ENCODE results near the gene TMEM247.

The TMEM247 gene

GRCh38 chr2:46508312-46508711 lies 28.9 kb downstream of the TMEM247 start:
- WGBS, 2 experiments = 88 to 90% methylated on average over 3 of the region's 3 CpGs
- no peaks in the 10 kb centered on the region for H3K36me3 ChIP-seq (ENCODE audit: control insufficient read depth, insufficient read depth, low read length)
- no peaks in the 10 kb centered on the region for H3K27me3 ChIP-seq (ENCODE audit: control insufficient read depth, insufficient read depth, low read length, poor library complexity, severe bottlenecking)
- no peaks in the 10 kb centered on the region for H3K4me1 ChIP-seq (ENCODE audit: control insufficient read depth, insufficient read depth, low read length)
- no peak overlapping the region for H3K27ac ChIP-seq (ENCODE audit: insufficient read depth, low read depth, low read length, poor library complexity, severe bottlenecking)
- H3K9me3 ChIP-seq (ENCODE audit: control insufficient read depth, low read length) = no peaks in the 10 kb centered on the region
- H3K4me3 ChIP-seq (ENCODE audit: insufficient read depth, low read depth, low read length) = no peak overlapping the region

GRCh38 chr2:46508759-46509158 lies 29.4 kb downstream of the TMEM247 start:
- Histone ChIP-seq H3K27ac (ENCODE audit: insufficient read depth, low read depth, low read length, poor library complexity, severe bottlenecking) (no peak overlapping the region), H3K4me3 (ENCODE audit: insufficient read depth, low read depth, low read length) (no peak overlapping the region), H3K36me3 (ENCODE audit: control insufficient read depth, insufficient read depth, low read length) (no peaks in the 10 kb centered on the region), H3K27me3 (ENCODE audit: control insufficient read depth, insufficient read depth, low read length, poor library complexity, severe bottlenecking) (no peaks in the 10 kb centered on the region), H3K9me3 (ENCODE audit: control insufficient read depth, low read length) (no peaks in the 10 kb centered on the region), H3K4me1 (ENCODE audit: control insufficient read depth, insufficient read depth, low read length) (no peaks in the 10 kb centered on the region)
- 91 to 94% methylated on average over 3 of the region's 3 CpGs for WGBS, 2 experiments

- H3K27me3 ChIP-seq (ENCODE audit: control insufficient read depth, insufficient read depth, low read length, poor library complexity, severe bottlenecking) = no peaks in the 10 kb centered on the region
- H3K36me3 ChIP-seq (ENCODE audit: control insufficient read depth, insufficient read depth, low read length) = no peaks in the 10 kb centered on the region
- no peak overlapping the region for H3K27ac ChIP-seq (ENCODE audit: insufficient read depth, low read depth, low read length, poor library complexity, severe bottlenecking)
- H3K9me3 ChIP-seq (ENCODE audit: control insufficient read depth, low read length) = no peaks in the 10 kb centered on the region
- WGBS, 2 experiments = 95 to 97% methylated on average over 3 of the region's 3 CpGs
- no peak overlapping the region for H3K4me3 ChIP-seq (ENCODE audit: insufficient read depth, low read depth, low read length)
- no peaks in the 10 kb centered on the region for H3K4me1 ChIP-seq (ENCODE audit: control insufficient read depth, insufficient read depth, low read length)
Measured at GRCh38 chr2:46509804-46510203, 30.4 kb downstream of the TMEM247 start.

- no peak overlapping the region for H3K27ac ChIP-seq (ENCODE audit: insufficient read depth, low read depth, low read length, poor library complexity, severe bottlenecking)
- H3K9me3 ChIP-seq (ENCODE audit: control insufficient read depth, low read length) = no peaks in the 10 kb centered on the region
- WGBS, 2 experiments = 90 to 93% methylated on average over 5 of the region's 5 CpGs
- no peaks in the 10 kb centered on the region for H3K36me3 ChIP-seq (ENCODE audit: control insufficient read depth, insufficient read depth, low read length)
- no peaks in the 10 kb centered on the region for H3K27me3 ChIP-seq (ENCODE audit: control insufficient read depth, insufficient read depth, low read length, poor library complexity, severe bottlenecking)
- no peak overlapping the region for H3K4me3 ChIP-seq (ENCODE audit: insufficient read depth, low read depth, low read length)
- H3K4me1 ChIP-seq (ENCODE audit: control insufficient read depth, insufficient read depth, low read length) = no peaks in the 10 kb centered on the region
Measured at GRCh38 chr2:46510598-46511177, 31.3 kb downstream of the TMEM247 start.

- no peak overlapping the region for H3K27ac ChIP-seq (ENCODE audit: insufficient read depth, low read depth, low read length, poor library complexity, severe bottlenecking)
- H3K36me3 ChIP-seq (ENCODE audit: control insufficient read depth, insufficient read depth, low read length) = no peaks in the 10 kb centered on the region
- no peaks in the 10 kb centered on the region for H3K4me1 ChIP-seq (ENCODE audit: control insufficient read depth, insufficient read depth, low read length)
- no peak overlapping the region for H3K4me3 ChIP-seq (ENCODE audit: insufficient read depth, low read depth, low read length)
- H3K9me3 ChIP-seq (ENCODE audit: control insufficient read depth, low read length) = no peaks in the 10 kb centered on the region
- no peaks in the 10 kb centered on the region for H3K27me3 ChIP-seq (ENCODE audit: control insufficient read depth, insufficient read depth, low read length, poor library complexity, severe bottlenecking)
- 93 to 95% methylated on average over 10 of the region's 10 CpGs for WGBS, 2 experiments
Measured at GRCh38 chr2:46512185-46512584, 32.8 kb downstream of the TMEM247 start.

- Histone ChIP-seq H3K4me3 (ENCODE audit: insufficient read depth, low read depth, low read length) (no peak overlapping the region), H3K27me3 (ENCODE audit: control insufficient read depth, insufficient read depth, low read length, poor library complexity, severe bottlenecking) (no peaks in the 10 kb centered on the region), H3K4me1 (ENCODE audit: control insufficient read depth, insufficient read depth, low read length) (no peaks in the 10 kb centered on the region), H3K9me3 (ENCODE audit: control insufficient read depth, low read length) (no peaks in the 10 kb centered on the region), H3K36me3 (ENCODE audit: control insufficient read depth, insufficient read depth, low read length) (no peaks in the 10 kb centered on the region), H3K27ac (ENCODE audit: insufficient read depth, low read depth, low read length, poor library complexity, severe bottlenecking) (no peak overlapping the region)
- no CpG with 5 or more reads among the region's 1 CpG for WGBS, 2 experiments
Measured at GRCh38 chr2:46514738-46515137, 35.4 kb downstream of the TMEM247 start.

- H3K9me3 ChIP-seq (ENCODE audit: control insufficient read depth, low read length) = no peaks in the 10 kb centered on the region
- H3K27me3 ChIP-seq (ENCODE audit: control insufficient read depth, insufficient read depth, low read length, poor library complexity, severe bottlenecking) = no peaks in the 10 kb centered on the region
- WGBS, 2 experiments = 90 to 100% methylated on average over 1 of the region's 1 CpG
- H3K27ac ChIP-seq (ENCODE audit: insufficient read depth, low read depth, low read length, poor library complexity, severe bottlenecking) = no peak overlapping the region
- H3K36me3 ChIP-seq (ENCODE audit: control insufficient read depth, insufficient read depth, low read length) = no peaks in the 10 kb centered on the region
- no peak overlapping the region for H3K4me3 ChIP-seq (ENCODE audit: insufficient read depth, low read depth, low read length)
- H3K4me1 ChIP-seq (ENCODE audit: control insufficient read depth, insufficient read depth, low read length) = no peaks in the 10 kb centered on the region
Measured at GRCh38 chr2:46517485-46517884, 38.1 kb downstream of the TMEM247 start.

GRCh38 chr2:46518861-46519260 lies 39.5 kb downstream of the TMEM247 start:
- H3K9me3 ChIP-seq (ENCODE audit: control insufficient read depth, low read length) = no peaks in the 10 kb centered on the region
- no peaks in the 10 kb centered on the region for H3K4me1 ChIP-seq (ENCODE audit: control insufficient read depth, insufficient read depth, low read length)
- H3K4me3 ChIP-seq (ENCODE audit: insufficient read depth, low read depth, low read length) = no peak overlapping the region
- H3K27ac ChIP-seq (ENCODE audit: insufficient read depth, low read depth, low read length, poor library complexity, severe bottlenecking) = no peak overlapping the region
- WGBS, 2 experiments = 90 to 92% methylated on average over 7 of the region's 7 CpGs
- no peaks in the 10 kb centered on the region for H3K27me3 ChIP-seq (ENCODE audit: control insufficient read depth, insufficient read depth, low read length, poor library complexity, severe bottlenecking)
- H3K36me3 ChIP-seq (ENCODE audit: control insufficient read depth, insufficient read depth, low read length) = no peaks in the 10 kb centered on the region

- no peak overlapping the region for H3K4me3 ChIP-seq (ENCODE audit: insufficient read depth, low read depth, low read length)
- 93 to 94% methylated on average over 7 of the region's 7 CpGs for WGBS, 2 experiments
- H3K9me3 ChIP-seq (ENCODE audit: control insufficient read depth, low read length) = no peaks in the 10 kb centered on the region
- H3K4me1 ChIP-seq (ENCODE audit: control insufficient read depth, insufficient read depth, low read length) = no peaks in the 10 kb centered on the region
- H3K36me3 ChIP-seq (ENCODE audit: control insufficient read depth, insufficient read depth, low read length) = no peaks in the 10 kb centered on the region
- no peaks in the 10 kb centered on the region for H3K27me3 ChIP-seq (ENCODE audit: control insufficient read depth, insufficient read depth, low read length, poor library complexity, severe bottlenecking)
- H3K27ac ChIP-seq (ENCODE audit: insufficient read depth, low read depth, low read length, poor library complexity, severe bottlenecking) = no peak overlapping the region
Measured at GRCh38 chr2:46519265-46519664, 39.9 kb downstream of the TMEM247 start.

GRCh38 chr2:46520130-46520711 lies 40.9 kb downstream of the TMEM247 start:
- no peak overlapping the region for H3K27ac ChIP-seq (ENCODE audit: insufficient read depth, low read depth, low read length, poor library complexity, severe bottlenecking)
- no peaks in the 10 kb centered on the region for H3K4me1 ChIP-seq (ENCODE audit: control insufficient read depth, insufficient read depth, low read length)
- WGBS, 2 experiments = 84 to 90% methylated on average over 9 of the region's 10 CpGs
- H3K27me3 ChIP-seq (ENCODE audit: control insufficient read depth, insufficient read depth, low read length, poor library complexity, severe bottlenecking) = no peaks in the 10 kb centered on the region
- H3K4me3 ChIP-seq (ENCODE audit: insufficient read depth, low read depth, low read length) = no peak overlapping the region
- no peaks in the 10 kb centered on the region for H3K9me3 ChIP-seq (ENCODE audit: control insufficient read depth, low read length)
- H3K36me3 ChIP-seq (ENCODE audit: control insufficient read depth, insufficient read depth, low read length) = no peaks in the 10 kb centered on the region
